DND-41 (cell line): ENCODE data around the gene GRID1.

ENCODE experiments used
- ATAC-seq: fragments of 200-7000 bp; cut with Tn5 transposase; 3 replicates; pipeline ENCODE4 v1.9.1; 2021; ENCODE audit warnings: low read depth; ENCODE audit not compliant: insufficient read depth
- DNase-seq: peaks from one replicate; pipeline ENCODE4 v3.0.0-alpha.2; 2020
- H2AFZ ChIP-seq: 2 replicates; pipeline ENCODE4 v1.6.0; 2012; ENCODE audit warnings: low read depth, low read length
- H3K27ac ChIP-seq: 2 replicates; pipeline ENCODE4 v1.5.1; 2012; ENCODE audit warnings: low read length, inconsistent platforms
- H3K27me3 ChIP-seq: fragments of 200-600 bp; sonication (generic); 2 replicates; pipeline ENCODE4 v1.6.0; 2012; ENCODE audit warnings: low read length, mild to moderate bottlenecking, inconsistent platforms; ENCODE audit not compliant: insufficient read depth, poor library complexity
- H3K36me3 ChIP-seq: 2 replicates; pipeline ENCODE4 v1.5.1; 2012; ENCODE audit warnings: low read length, inconsistent platforms; ENCODE audit not compliant: insufficient read depth
- H3K4me1 ChIP-seq: 2 replicates; pipeline ENCODE4 v1.5.1; 2012; ENCODE audit warnings: mild to moderate bottlenecking, low read length; ENCODE audit not compliant: insufficient read depth
- H3K4me2 ChIP-seq: 2 replicates; pipeline ENCODE4 v1.6.0; 2012; ENCODE audit warnings: mild to moderate bottlenecking, moderate library complexity, low read length, inconsistent platforms; ENCODE audit not compliant: insufficient read depth
- H3K4me3 ChIP-seq, 2 experiments: fragments of 200-600 bp in 1 of 2; shearing (Covaris generic) in 1 of 2; 2 replicates each; pipeline ENCODE4 v1.5.1; 2012 to 2016; ENCODE audit warnings: inconsistent platforms in 2 of 2, low read length in 2 of 2, mild to moderate bottlenecking in 2 of 2, low read depth in 1 of 2, moderate library complexity in 1 of 2
- H3K79me2 ChIP-seq: 2 replicates; pipeline ENCODE4 v1.6.0; 2012; ENCODE audit warnings: low read length, inconsistent platforms; ENCODE audit not compliant: insufficient read depth
- H3K9ac ChIP-seq: 2 replicates; pipeline ENCODE4 v1.6.0; 2012; ENCODE audit warnings: low read depth, mild to moderate bottlenecking, inconsistent platforms, low read length, moderate library complexity
- H3K9me3 ChIP-seq: 2 replicates; pipeline ENCODE4 v1.5.1; 2012; ENCODE audit warnings: low read length, moderate library complexity, mild to moderate bottlenecking, inconsistent platforms; ENCODE audit not compliant: insufficient read depth, severe bottlenecking
- H4K20me1 ChIP-seq: 2 replicates; pipeline ENCODE4 v1.6.0; 2012; ENCODE audit warnings: low read length; ENCODE audit not compliant: insufficient read depth
- EZH2 ChIP-seq: IDR thresholded peaks from 3 replicates; pipeline ENCODE4 v1.6.1; 2012; ENCODE audit warnings: borderline replicate concordance, low read depth, mild to moderate bottlenecking, moderate library complexity, low read length, inconsistent platforms; ENCODE audit not compliant: severe bottlenecking
- TF ChIP-seq, protein P1 (sequence below): IDR thresholded peaks from 2 replicates; pipeline ENCODE4 v1.5.1; 2012; ENCODE audit warnings: borderline replicate concordance, low read length, moderate library complexity, mild to moderate bottlenecking; ENCODE audit not compliant: poor library complexity, severe bottlenecking; ENCODE audit errors: extremely low read depth

GRID1 gene

GRCh38 chr10:86256690-86257315 is 109.8 kb downstream of the GRID1 start:
- Histone ChIP-seq H3K9ac (no peak overlapping the region), H3K36me3 (no peaks in the 10 kb centered on the region), H3K4me1 (no peaks in the 10 kb centered on the region), H3K27ac (no peak overlapping the region), H3K9me3 (no peaks in the 10 kb centered on the region), H3K4me3 (no peak overlapping the region), H4K20me1 (no peaks in the 10 kb centered on the region), H2AFZ (no peak overlapping the region), H3K79me2 (no peaks in the 10 kb centered on the region), H3K4me2 (no peak overlapping the region), H3K27me3 (no peaks in the 10 kb centered on the region)
- DNase-seq (no peak), ATAC-seq (no peak)
- TF ChIP-seq, protein P1, sequence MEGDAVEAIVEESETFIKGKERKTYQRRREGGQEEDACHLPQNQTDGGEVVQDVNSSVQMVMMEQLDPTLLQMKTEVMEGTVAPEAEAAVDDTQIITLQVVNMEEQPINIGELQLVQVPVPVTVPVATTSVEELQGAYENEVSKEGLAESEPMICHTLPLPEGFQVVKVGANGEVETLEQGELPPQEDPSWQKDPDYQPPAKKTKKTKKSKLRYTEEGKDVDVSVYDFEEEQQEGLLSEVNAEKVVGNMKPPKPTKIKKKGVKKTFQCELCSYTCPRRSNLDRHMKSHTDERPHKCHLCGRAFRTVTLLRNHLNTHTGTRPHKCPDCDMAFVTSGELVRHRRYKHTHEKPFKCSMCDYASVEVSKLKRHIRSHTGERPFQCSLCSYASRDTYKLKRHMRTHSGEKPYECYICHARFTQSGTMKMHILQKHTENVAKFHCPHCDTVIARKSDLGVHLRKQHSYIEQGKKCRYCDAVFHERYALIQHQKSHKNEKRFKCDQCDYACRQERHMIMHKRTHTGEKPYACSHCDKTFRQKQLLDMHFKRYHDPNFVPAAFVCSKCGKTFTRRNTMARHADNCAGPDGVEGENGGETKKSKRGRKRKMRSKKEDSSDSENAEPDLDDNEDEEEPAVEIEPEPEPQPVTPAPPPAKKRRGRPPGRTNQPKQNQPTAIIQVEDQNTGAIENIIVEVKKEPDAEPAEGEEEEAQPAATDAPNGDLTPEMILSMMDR: no peak
- no peak for TF ChIP-seq EZH2

- Histone ChIP-seq H2AFZ (no peak overlapping the region), H3K4me2 (no peak overlapping the region)
These were observed 111.0 kb downstream of the GRID1 start for GRCh38 chr10:86255405-86256251.

DNA sequence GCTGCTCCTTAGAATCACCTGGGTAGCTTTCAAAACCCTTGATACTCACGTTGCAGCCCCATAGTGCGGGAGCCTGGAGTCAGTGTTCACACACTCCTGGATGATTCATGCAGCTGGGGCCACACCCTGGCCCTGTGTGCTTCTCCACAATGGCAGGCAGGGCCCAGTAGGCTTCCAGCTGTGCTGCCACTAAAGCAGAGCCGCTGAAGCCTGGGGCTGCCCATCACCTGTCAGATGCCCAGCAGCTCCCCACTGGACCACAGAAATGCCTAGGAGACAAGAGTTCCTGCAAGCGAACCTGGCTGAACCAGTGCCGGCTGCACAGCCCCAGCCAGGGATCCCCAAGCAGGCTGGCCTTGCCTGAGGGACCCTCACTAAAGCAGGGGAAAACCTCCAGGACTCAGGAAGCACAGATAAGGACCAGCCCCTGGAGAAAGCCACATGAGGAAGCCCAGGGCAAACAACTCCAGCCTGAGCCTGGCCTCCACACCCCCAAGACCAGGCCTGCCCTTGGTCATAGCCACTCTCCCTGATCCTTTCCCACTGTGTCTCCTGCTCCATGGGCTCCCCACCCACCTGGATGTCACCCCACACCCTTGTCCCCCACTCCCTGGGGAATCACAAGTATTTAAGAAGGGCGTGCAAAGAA is 111.9 kb downstream of the GRID1 start:
- Histone ChIP-seq H3K4me3 (no peak overlapping the region), H3K4me1 (no peaks in the 10 kb centered on the region), H2AFZ (no peak overlapping the region), H3K9me3 (peaks cover 6% of the 10 kb centered on the region), H3K27me3 (no peaks in the 10 kb centered on the region), H4K20me1 (no peaks in the 10 kb centered on the region), H3K4me2 (no peak overlapping the region), H3K9ac (no peak overlapping the region), H3K36me3 (no peaks in the 10 kb centered on the region), H3K79me2 (no peaks in the 10 kb centered on the region), H3K27ac (no peak overlapping the region)
- ATAC-seq (no peak), DNase-seq (no peak)
- no peak for TF ChIP-seq EZH2
- TF ChIP-seq, protein P1: no peak

More at GRCh38 chr10:86255405-86256251, 111.0 kb downstream of the GRID1 start:
- Histone ChIP-seq H4K20me1 (no peaks in the 10 kb centered on the region), H3K4me1 (no peaks in the 10 kb centered on the region), H3K79me2 (no peaks in the 10 kb centered on the region), H3K36me3 (no peaks in the 10 kb centered on the region), H3K4me3 (no peak overlapping the region), H3K27me3 (no peaks in the 10 kb centered on the region), H3K9me3 (no peaks in the 10 kb centered on the region), H3K27ac (no peak overlapping the region), H3K9ac (no peak overlapping the region)
- TF ChIP-seq, protein P1: no peak
- TF ChIP-seq EZH2: no peak
- ATAC-seq (no peak), DNase-seq (no peak)
